Mesenteric fat pad (tissue), 1 donor: ENCODE measurements around the gene DNM3. TPM values are rescaled to one million over a fixed set of nuclear protein-coding genes. Genes with fewer than 3 reads are reported as not detected.
"Not testable (repeated sequence)": the region's sequence is repeated elsewhere in the genome, so short reads cannot be mapped to it uniquely, and the experiment has no call there.

Source experiments
- DNase-seq: peaks from one replicate; pipeline ENCODE4 v3.0.0-alpha.2; 2020; ENCODE audit warnings: low spot score
- total RNA-seq: library from RNA; stranded (reverse); fragmentation: NEBNext Ultra II Directional; extraction: Animal tissue kit (Norgen Biotek cat#: 25700); gene quantifications from one replicate; pipeline ENCODE4 v1.2.1, GENCODE V29; 2021
- donor health status: DM: yes; HTN: yes; CAD: no.

DNM3 gene
- total RNA-seq, 1 donor from 2014 or later, result 5.1 TPM

- DNase-seq, result no peak
Observed at GRCh38 chr1:172024516-172024915, 183.2 kb downstream of the DNM3 start.

GRCh38 chr1:172024944-172025738 is 183.8 kb downstream of the DNM3 start:
- DNase-seq, result not testable (repeated sequence)

GRCh38 chr1:172040466-172040865 is 199.2 kb downstream of the DNM3 start:
- DNase-seq, result no peak

GRCh38 chr1:172041102-172041501 is 199.8 kb downstream of the DNM3 start:
- no peak for DNase-seq

GRCh38 chr1:172041742-172042141 is 200.4 kb downstream of the DNM3 start:
- DNase-seq, result no peak

GRCh38 chr1:172043900-172044299 is 202.6 kb downstream of the DNM3 start:
- DNase-seq, result no peak

GRCh38 chr1:172051898-172052297 is 210.6 kb downstream of the DNM3 start:
- DNase-seq, result no peak

- DNase-seq, result no peak
Observed at GRCh38 chr1:172054172-172054571, 212.9 kb downstream of the DNM3 start.

- not testable (repeated sequence) for DNase-seq
Observed at GRCh38 chr1:172055816-172056419, 214.6 kb downstream of the DNM3 start.

- DNase-seq, result no peak
Observed at GRCh38 chr1:172068334-172068733, 227.0 kb downstream of the DNM3 start.

- DNase-seq, result no peak
Observed at GRCh38 chr1:172069051-172069450, 227.8 kb downstream of the DNM3 start.

- DNase-seq, result no peak
Observed at GRCh38 chr1:172069534-172069933, 228.2 kb downstream of the DNM3 start.

- no peak for DNase-seq
Observed at GRCh38 chr1:172070055-172070454, 228.8 kb downstream of the DNM3 start.

- no peak for DNase-seq
Observed at GRCh38 chr1:172071746-172072145, 230.4 kb downstream of the DNM3 start.

- DNase-seq, result not testable (repeated sequence)
Observed at GRCh38 chr1:172079859-172080258, 238.6 kb downstream of the DNM3 start.

- no peak for DNase-seq
Observed at GRCh38 chr1:172083191-172083590, 241.9 kb downstream of the DNM3 start.

GRCh38 chr1:172084876-172085275 is 243.6 kb downstream of the DNM3 start:
- no peak for DNase-seq

GRCh38 chr1:172085317-172085716 is 244.0 kb downstream of the DNM3 start:
- no peak for DNase-seq

- no peak for DNase-seq
Observed at GRCh38 chr1:172086137-172086536, 244.8 kb downstream of the DNM3 start.

GRCh38 chr1:172088256-172088655 is 247.0 kb downstream of the DNM3 start:
- no peak for DNase-seq

- DNase-seq, result no peak
Observed at GRCh38 chr1:172089768-172090510, 248.6 kb downstream of the DNM3 start.

- DNase-seq, result no peak
Observed at GRCh38 chr1:172090511-172090817, 249.2 kb downstream of the DNM3 start.
